GM23248 (cell line): ENCODE measurements around the gene UST.

Experiments used
- EZH2 ChIP-seq: fragments of 200-600 bp; sonication (generic); IDR thresholded peaks from 2 replicates; pipeline ENCODE4 v1.6.1; 2018; ENCODE audit warnings: antibody characterized with exemption, mild to moderate bottlenecking; ENCODE audit not compliant: insufficient read depth, poor library complexity, severe bottlenecking
- EZH2phosphoT487 ChIP-seq: fragments of 200-600 bp; sonication (generic); IDR thresholded peaks from 2 replicates; pipeline ENCODE4 v1.6.1; 2018; ENCODE audit warnings: antibody characterized with exemption, moderate library complexity, mild to moderate bottlenecking, low read depth; ENCODE audit not compliant: insufficient read depth

GRCh38 chr6:149122850-149123821 is 376.3 kb downstream of the UST start:
- TF ChIP-seq EZH2 (no peak), EZH2phosphoT487 (no peak)
